Rectal smooth muscle tissue (tissue), 1 donor: ENCODE data around the gene LEKR1.

ENCODE experiments used
- H3K27ac ChIP-seq: one replicate; pipeline ENCODE4 v1.7.0; 2013; ENCODE audit warnings: low read depth, low read length, inconsistent platforms
- H3K27me3 ChIP-seq: one replicate; pipeline ENCODE4 v1.7.0; 2013; ENCODE audit warnings: low read length; ENCODE audit not compliant: control insufficient read depth, insufficient read depth
- H3K36me3 ChIP-seq: one replicate; pipeline ENCODE4 v1.7.0; 2013; ENCODE audit warnings: low read length; ENCODE audit not compliant: control insufficient read depth, insufficient read depth
- H3K4me1 ChIP-seq: one replicate; pipeline ENCODE4 v1.7.0; 2013; ENCODE audit warnings: low read length; ENCODE audit not compliant: control insufficient read depth, insufficient read depth
- H3K4me3 ChIP-seq: one replicate; pipeline ENCODE4 v1.7.0; 2013; ENCODE audit warnings: low read length
- H3K9ac ChIP-seq: one replicate; pipeline ENCODE4 v1.7.0; 2013; ENCODE audit warnings: low read length

Gene LEKR1

GRCh38 chr3:157086775-157087174 is 260.6 kb downstream of the LEKR1 start:
- H3K9ac ChIP-seq: no peak overlapping the region
- H3K4me3 ChIP-seq: no peak overlapping the region

GRCh38 chr3:157087373-157087772 is 261.2 kb downstream of the LEKR1 start:
- Histone ChIP-seq H3K36me3 (no peaks in the 10 kb centered on the region), H3K27me3 (no peaks in the 10 kb centered on the region), H3K4me1 (peaks cover 44% of the 10 kb centered on the region), H3K27ac (peak overlapping the region; percentile 99), H3K9ac (no peak overlapping the region), H3K4me3 (no peak overlapping the region)

More at GRCh38 chr3:157086775-157087174, 260.6 kb downstream of the LEKR1 start:
- H3K4me1 ChIP-seq: peaks cover 44% of the 10 kb centered on the region
- H3K36me3 ChIP-seq: no peaks in the 10 kb centered on the region
- H3K27ac ChIP-seq: peak overlapping the region; percentile 99
- H3K27me3 ChIP-seq: no peaks in the 10 kb centered on the region

- no peaks in the 10 kb centered on the region for H3K36me3 ChIP-seq
- peak overlapping the region; percentile 72 for H3K4me3 ChIP-seq
- H3K27me3 ChIP-seq: no peaks in the 10 kb centered on the region
- H3K9ac ChIP-seq: peak overlapping the region; percentile 63
- H3K27ac ChIP-seq: peak overlapping the region; percentile 99
- peaks cover 44% of the 10 kb centered on the region for H3K4me1 ChIP-seq
Measured at GRCh38 chr3:157087780-157088600, 261.8 kb downstream of the LEKR1 start.

GRCh38 chr3:157088601-157089454 is 262.7 kb downstream of the LEKR1 start:
- Histone ChIP-seq H3K36me3 (no peaks in the 10 kb centered on the region), H3K4me1 (peaks cover 44% of the 10 kb centered on the region), H3K27me3 (no peaks in the 10 kb centered on the region), H3K9ac (peak overlapping the region; percentile 63), H3K27ac (peak overlapping the region; percentile 99), H3K4me3 (peak overlapping the region; percentile 72)

- peak overlapping the region; percentile 58 for H3K9ac ChIP-seq
- peak overlapping the region; percentile 99 for H3K27ac ChIP-seq
- peak overlapping the region; percentile 58 for H3K4me3 ChIP-seq
- H3K27me3 ChIP-seq: no peaks in the 10 kb centered on the region
- H3K36me3 ChIP-seq: no peaks in the 10 kb centered on the region
- peaks cover 44% of the 10 kb centered on the region for H3K4me1 ChIP-seq
Measured at GRCh38 chr3:157089455-157090221, 263.5 kb downstream of the LEKR1 start.

- no peak overlapping the region for H3K4me3 ChIP-seq
- no peaks in the 10 kb centered on the region for H3K27me3 ChIP-seq
- H3K9ac ChIP-seq: no peak overlapping the region
- H3K36me3 ChIP-seq: no peaks in the 10 kb centered on the region
- peaks cover 39% of the 10 kb centered on the region for H3K4me1 ChIP-seq
- H3K27ac ChIP-seq: peak overlapping the region; percentile 99
Measured at GRCh38 chr3:157091083-157091833, 265.1 kb downstream of the LEKR1 start.

- Histone ChIP-seq H3K4me1 (peaks cover 29% of the 10 kb centered on the region), H3K27me3 (no peaks in the 10 kb centered on the region), H3K27ac (no peak overlapping the region), H3K36me3 (no peaks in the 10 kb centered on the region), H3K9ac (no peak overlapping the region), H3K4me3 (no peak overlapping the region)
Measured at GRCh38 chr3:157092230-157092629, 266.1 kb downstream of the LEKR1 start.

GRCh38 chr3:157093096-157093495 is 266.9 kb downstream of the LEKR1 start:
- H3K36me3 ChIP-seq: no peaks in the 10 kb centered on the region
- no peak overlapping the region for H3K4me3 ChIP-seq
- H3K27me3 ChIP-seq: no peaks in the 10 kb centered on the region
- H3K27ac ChIP-seq: no peak overlapping the region
- peaks cover 20% of the 10 kb centered on the region for H3K4me1 ChIP-seq
- H3K9ac ChIP-seq: no peak overlapping the region

- Histone ChIP-seq H3K27ac (no peak overlapping the region), H3K4me3 (no peak overlapping the region), H3K9ac (no peak overlapping the region)
Measured at GRCh38 chr3:157094301-157094700, 268.1 kb downstream of the LEKR1 start.

GRCh38 chr3:157094751-157095480 is 268.8 kb downstream of the LEKR1 start:
- H3K27me3 ChIP-seq: no peaks in the 10 kb centered on the region
- no peak overlapping the region for H3K27ac ChIP-seq
- no peaks in the 10 kb centered on the region for H3K36me3 ChIP-seq
- H3K4me3 ChIP-seq: no peak overlapping the region
- H3K4me1 ChIP-seq: peaks cover 27% of the 10 kb centered on the region
- no peak overlapping the region for H3K9ac ChIP-seq

More at GRCh38 chr3:157094301-157094700, 268.1 kb downstream of the LEKR1 start:
- H3K4me1 ChIP-seq: peaks cover 26% of the 10 kb centered on the region
- H3K36me3 ChIP-seq: no peaks in the 10 kb centered on the region
- no peaks in the 10 kb centered on the region for H3K27me3 ChIP-seq
